ENCODE results near the gene SPACA1. TPM values are rescaled to one million over a fixed set of nuclear protein-coding genes. Genes with fewer than 3 reads are reported as not detected.

SPACA1 gene
- polyA plus RNA-seq, 3 donors: not detected

- 47 to 91% (median 65%) methylated on average over 1 of the region's 1 CpG for WGBS, 3 donors
- H3K27ac ChIP-seq (ENCODE audit: low read depth, low read length): no peak overlapping the region
Measured at GRCh38 chr6:88074791-88075190, 27.1 kb downstream of the SPACA1 start.

GRCh38 chr6:88077305-88077704 lies 29.7 kb downstream of the SPACA1 start:
- WGBS, 3 donors: 55 to 81% (median 79%) methylated on average over 3 of the region's 3 CpGs
- no peak overlapping the region for H3K27ac ChIP-seq (ENCODE audit: low read depth, low read length)

- no peak overlapping the region for H3K27ac ChIP-seq (ENCODE audit: low read depth, low read length)
- WGBS, 3 donors: 82 to 91% (median 88%) methylated on average over 2 of the region's 2 CpGs
Measured at GRCh38 chr6:88086792-88087191, 39.2 kb downstream of the SPACA1 start.

- whole genome bisulfite sequencing, 3 donors: 38 to 63% (median 58%) methylated on average over 2 of the region's 2 CpGs
- no peak overlapping the region for H3K27ac ChIP-seq (ENCODE audit: low read depth, low read length)
Measured at GRCh38 chr6:88089708-88090107, 42.1 kb downstream of the SPACA1 start.

GRCh38 chr6:88105741-88106340 lies 58.2 kb downstream of the SPACA1 start:
- WGBS, 3 donors: 55 to 86% (median 84%) methylated on average over 7 of the region's 7 CpGs
- H3K27ac ChIP-seq (ENCODE audit: low read depth, low read length): no peak overlapping the region

GRCh38 chr6:88107241-88107640 lies 59.6 kb downstream of the SPACA1 start:
- H3K27ac ChIP-seq (ENCODE audit: low read depth, low read length): no peak overlapping the region

- 50 to 63% (median 56%) methylated on average over 5 of the region's 5 CpGs for WGBS, 3 donors
- no peak overlapping the region for H3K27ac ChIP-seq (ENCODE audit: low read depth, low read length)
Measured at GRCh38 chr6:88111991-88112390, 64.3 kb downstream of the SPACA1 start.

GRCh38 chr6:88114838-88115237 lies 67.2 kb downstream of the SPACA1 start:
- WGBS, 3 donors: 25 to 34% (median 31%) methylated on average over 2 of the region's 2 CpGs
- H3K27ac ChIP-seq (ENCODE audit: low read depth, low read length): no peak overlapping the region

GRCh38 chr6:88115307-88115706 lies 67.7 kb downstream of the SPACA1 start:
- no peak overlapping the region for H3K27ac ChIP-seq (ENCODE audit: low read depth, low read length)
- WGBS, 3 donors: 38 to 80% (median 38%) methylated on average over 2 of the region's 2 CpGs

- H3K27ac ChIP-seq (ENCODE audit: low read depth, low read length): no peak overlapping the region
- 49 to 56% (median 56%) methylated on average over 3 of the region's 3 CpGs for WGBS, 3 donors
Measured at GRCh38 chr6:88116276-88116675, 68.6 kb downstream of the SPACA1 start.

Other genes starting within 250 kb of the SPACA1 start
- gene CNR1, start 118.5 kb downstream of the SPACA1 start, polyA plus RNA-seq: 1 to 10 TPM; 1.1 to 6.9 (median 4.3) TPM